Neural cell (in vitro differentiated cells): ENCODE measurements around the gene AKAP6. TPM values are rescaled to one million over a fixed set of nuclear protein-coding genes. Genes with fewer than 3 reads are reported as not detected.

Experiments used
- H2AFZ ChIP-seq: fragments of 200-600, 300-800 bp; sonication (generic), shearing (Covaris generic); 2 replicates; pipeline ENCODE4 v1.6.0; 2014; ENCODE audit warnings: low read depth, mild to moderate bottlenecking, antibody characterized with exemption, low read length, moderate library complexity
- H3F3A ChIP-seq: fragments of 200-600 bp; shearing (Covaris generic); 2 replicates; pipeline ENCODE4 v1.6.1; 2016; ENCODE audit warnings: mild to moderate bottlenecking, moderate library complexity, mixed read lengths, antibody characterized with exemption, low read length; ENCODE audit not compliant: insufficient read depth, poor library complexity, severe bottlenecking
- H3K27ac ChIP-seq: fragments of 200-600, 300-800 bp; sonication (generic), shearing (Covaris generic); 2 replicates; pipeline ENCODE4 v1.5.1; 2014; ENCODE audit warnings: mild to moderate bottlenecking, low read length, moderate library complexity
- H3K27me3 ChIP-seq: fragments of 300-800, 200-600 bp; sonication (generic), shearing (Covaris generic); 2 replicates; pipeline ENCODE4 v1.6.0; 2014; ENCODE audit warnings: mild to moderate bottlenecking, low read depth, low read length, moderate library complexity; ENCODE audit not compliant: insufficient read depth
- H3K36me3 ChIP-seq: fragments of 300-800, 200-600 bp; sonication (generic), shearing (Covaris generic); 2 replicates; pipeline ENCODE4 v1.5.1; 2014; ENCODE audit warnings: mild to moderate bottlenecking, antibody characterized with exemption, low read length, moderate library complexity; ENCODE audit not compliant: insufficient read depth
- H3K4me2 ChIP-seq: fragments of 300-800, 200-600 bp; sonication (generic), shearing (Covaris generic); 2 replicates; pipeline ENCODE4 v1.6.0; 2014; ENCODE audit warnings: mild to moderate bottlenecking, low read length
- H3K4me3 ChIP-seq: fragments of 300-800, 200-600 bp; sonication (generic), shearing (Covaris generic); 2 replicates; pipeline ENCODE4 v1.5.1; 2014; ENCODE audit warnings: mild to moderate bottlenecking, low read length, moderate library complexity
- H3K79me2 ChIP-seq: fragments of 200-600 bp; shearing (Covaris generic); replicated peaks from 2 replicates; pipeline ENCODE4 v1.6.0; 2014; ENCODE audit warnings: mild to moderate bottlenecking, low read length, moderate library complexity; ENCODE audit not compliant: insufficient read depth
- H3K9ac ChIP-seq: fragments of 300-800, 200-600 bp; sonication (generic), shearing (Covaris generic); 2 replicates; pipeline ENCODE4 v1.6.1; 2016; ENCODE audit warnings: mild to moderate bottlenecking, low read length, mixed read lengths
- H3K9me2 ChIP-seq: fragments of 200-600 bp; shearing (Covaris generic); 2 replicates; pipeline ENCODE4 v1.6.1; 2016; ENCODE audit warnings: mild to moderate bottlenecking, low read length, mixed read lengths; ENCODE audit not compliant: insufficient read depth
- H3K9me3 ChIP-seq: fragments of 200-600, 300-800 bp; sonication (generic), shearing (Covaris generic); 2 replicates; pipeline ENCODE4 v1.6.1; 2016; ENCODE audit warnings: mild to moderate bottlenecking, mixed run types, low read length, moderate library complexity, mixed read lengths
- H4K20me1 ChIP-seq: fragments of 200-600 bp; shearing (Covaris generic); 2 replicates; pipeline ENCODE4 v1.6.1; 2016; ENCODE audit warnings: mild to moderate bottlenecking, mixed run types; ENCODE audit not compliant: insufficient read depth
- CTCF ChIP-seq: fragments of 450-650 bp; IDR thresholded peaks from 2 replicates; pipeline ENCODE4 v1.5.1; 2014; ENCODE audit warnings: antibody characterized with exemption, mild to moderate bottlenecking, moderate library complexity; ENCODE audit not compliant: poor library complexity, severe bottlenecking
- EP300 ChIP-seq: fragments of 450-650 bp; conservative IDR thresholded peaks from 2 replicates; pipeline ENCODE4 v1.6.1; 2014; ENCODE audit warnings: antibody characterized with exemption, mild to moderate bottlenecking, moderate library complexity; ENCODE audit not compliant: poor library complexity, severe bottlenecking
- EZH2 ChIP-seq: fragments of 200-600, 300-800 bp; shearing (Covaris generic), sonication (generic); IDR thresholded peaks from 2 replicates; pipeline ENCODE4 v1.6.1; 2014; ENCODE audit warnings: antibody characterized with exemption, low read length, borderline replicate concordance, mild to moderate bottlenecking; ENCODE audit not compliant: insufficient read depth, poor library complexity, severe bottlenecking
- MXI1 ChIP-seq: fragments of 450-650 bp; conservative IDR thresholded peaks from 2 replicates; pipeline ENCODE4 v1.6.1; 2014; ENCODE audit warnings: antibody characterized with exemption, mild to moderate bottlenecking; ENCODE audit not compliant: poor library complexity, severe bottlenecking
- POLR2AphosphoS5 ChIP-seq: IDR thresholded peaks from 2 replicates; pipeline ENCODE4 v1.6.1; 2012
- RAD21 ChIP-seq: fragments of 450-650 bp; conservative IDR thresholded peaks from 2 replicates; pipeline ENCODE4 v1.6.1; 2014; ENCODE audit warnings: antibody characterized with exemption, mild to moderate bottlenecking, moderate library complexity
- REST ChIP-seq: IDR thresholded peaks from 2 replicates; pipeline ENCODE4 v1.6.1; 2012; ENCODE audit warnings: borderline replicate concordance
- SMC3 ChIP-seq: fragments of 450-650 bp; conservative IDR thresholded peaks from 2 replicates; pipeline ENCODE4 v1.6.1; 2014; ENCODE audit warnings: antibody characterized with exemption, mild to moderate bottlenecking, moderate library complexity; ENCODE audit not compliant: poor library complexity
- TAF1 ChIP-seq: IDR thresholded peaks from 2 replicates; pipeline ENCODE4 v1.6.1; 2012; ENCODE audit warnings: low read depth
- polyA plus RNA-seq: library from polyadenylated mRNA; depleted of rRNA; stranded (reverse); fragments of >200 nt; gene quantifications from 2 replicates; pipeline ENCODE4 v1.2.3, GENCODE V29; 2014

AKAP6 gene
- polyA plus RNA-seq, 1 donor from 2014 or later: 15.8 TPM

GRCh38 chr14:32559590-32559989, 230.5 kb downstream of the AKAP6 start:
- no peaks in the 10 kb centered on the region for H4K20me1 ChIP-seq
- no peaks in the 10 kb centered on the region for H3F3A ChIP-seq
- no peak overlapping the region for H2AFZ ChIP-seq
- H3K36me3 ChIP-seq: no peaks in the 10 kb centered on the region
- H3K79me2 ChIP-seq: no peaks in the 10 kb centered on the region
- no peaks in the 10 kb centered on the region for H3K9me2 ChIP-seq
- no peaks in the 10 kb centered on the region for H3K27me3 ChIP-seq
- TF ChIP-seq CTCF (no peak), EP300 (no peak), RAD21 (no peak), MXI1 (no peak), REST (no peak), POLR2AphosphoS5 (no peak), TAF1 (no peak), SMC3 (no peak), EZH2 (no peak)
- H3K27ac ChIP-seq: no peak overlapping the region
- no peak overlapping the region for H3K4me3 ChIP-seq
- H3K9ac ChIP-seq: no peak overlapping the region
- no peaks in the 10 kb centered on the region for H3K9me3 ChIP-seq
- H3K4me2 ChIP-seq: no peak overlapping the region

GRCh38 chr14:32560209-32560857, 231.2 kb downstream of the AKAP6 start:
- no peak overlapping the region for H3K4me2 ChIP-seq
- H3K36me3 ChIP-seq: no peaks in the 10 kb centered on the region
- H3K4me3 ChIP-seq: no peak overlapping the region
- no peak for TF ChIP-seq EZH2
- peak; percentile 88 for TF ChIP-seq RAD21
- peak; percentile 90 for TF ChIP-seq CTCF
- peak; percentile 85 for TF ChIP-seq SMC3
- no peak for TF ChIP-seq POLR2AphosphoS5
- no peaks in the 10 kb centered on the region for H3K9me2 ChIP-seq
- H3K27me3 ChIP-seq: no peaks in the 10 kb centered on the region
- no peak overlapping the region for H3K27ac ChIP-seq
- no peaks in the 10 kb centered on the region for H3K79me2 ChIP-seq
- H3K9ac ChIP-seq: no peak overlapping the region
- no peak overlapping the region for H2AFZ ChIP-seq
- H4K20me1 ChIP-seq: no peaks in the 10 kb centered on the region
- no peaks in the 10 kb centered on the region for H3F3A ChIP-seq
- no peaks in the 10 kb centered on the region for H3K9me3 ChIP-seq
